ENCODE data around the gene CALHM2.

CALHM2 gene

GRCh38 chr10:103451831-103452505 is at the start of gene CALHM2:
TSS of gene CALHM2 (minus strand) at chr10:103452370. CDS start at chr10:103449941, 2,429 bp downstream.
- in situ Hi-C loops (cut with MboI; ENCODE audit: low sequenced_read_pairs): no loop called here

- in situ Hi-C loops (cut with MboI; ENCODE audit: low sequenced_read_pairs): no loop called here
Measured at GRCh38 chr10:103501186-103501585, 49.0 kb upstream of the CALHM2 start.

- in situ Hi-C loops (cut with MboI; ENCODE audit: low sequenced_read_pairs): no loop called here
Measured at GRCh38 chr10:103500481-103500880, 48.3 kb upstream of the CALHM2 start.

GRCh38 chr10:103499881-103500280 is 47.7 kb upstream of the CALHM2 start:
- in situ Hi-C loops (cut with MboI; ENCODE audit: low sequenced_read_pairs): no loop called here

- in situ Hi-C loops (cut with MboI; ENCODE audit: low sequenced_read_pairs): no loop called here
Measured at GRCh38 chr10:103498936-103499638, 46.9 kb upstream of the CALHM2 start.

GRCh38 chr10:103497161-103497915 is 45.2 kb upstream of the CALHM2 start:
- in situ Hi-C loops (cut with MboI; ENCODE audit: low sequenced_read_pairs): no loop called here

- in situ Hi-C loops (cut with MboI; ENCODE audit: low sequenced_read_pairs): no loop called here
Measured at GRCh38 chr10:103495321-103495720, 43.2 kb upstream of the CALHM2 start.

- in situ Hi-C loops (cut with MboI; ENCODE audit: low sequenced_read_pairs): no loop called here
Measured at GRCh38 chr10:103493916-103494877, 42.0 kb upstream of the CALHM2 start.

- in situ Hi-C loops (cut with MboI; ENCODE audit: low sequenced_read_pairs): no loop called here
Measured at GRCh38 chr10:103493362-103493915, 41.3 kb upstream of the CALHM2 start, which contains the start of gene NEURL1. TSS of gene NEURL1 (plus strand) at chr10:103493705. CDS start at chr10:103494388, 683 bp downstream.

- in situ Hi-C loops (cut with MboI; ENCODE audit: low sequenced_read_pairs): no loop called here
Measured at GRCh38 chr10:103492655-103493261, 40.6 kb upstream of the CALHM2 start.

- in situ Hi-C loops (cut with MboI; ENCODE audit: low sequenced_read_pairs): no loop called here
Measured at GRCh38 chr10:103491729-103492364, 39.7 kb upstream of the CALHM2 start.

- in situ Hi-C loops (cut with MboI; ENCODE audit: low sequenced_read_pairs): no loop called here
Measured at GRCh38 chr10:103490986-103491314, 38.8 kb upstream of the CALHM2 start.

- in situ Hi-C loops (cut with MboI; ENCODE audit: low sequenced_read_pairs): loop anchor here (10.0 kb wide), 1 partner anchor 63 kb away; no protein-coding TSS in a partner anchor
Measured at GRCh38 chr10:103487410-103487708, 35.2 kb upstream of the CALHM2 start.

GRCh38 chr10:103486635-103487409 is 34.7 kb upstream of the CALHM2 start:
- in situ Hi-C loops (cut with MboI; ENCODE audit: low sequenced_read_pairs): loop anchor here (10.0 kb wide), 1 partner anchor 62 kb away; no protein-coding TSS in a partner anchor

GRCh38 chr10:103481974-103482531 is 29.9 kb upstream of the CALHM2 start:
- in situ Hi-C loops (cut with MboI; ENCODE audit: low sequenced_read_pairs): loop anchor here (10.0 kb wide), 1 partner anchor 57 kb away; no protein-coding TSS in a partner anchor

GRCh38 chr10:103480521-103480920 is 28.4 kb upstream of the CALHM2 start:
- in situ Hi-C loops (cut with MboI; ENCODE audit: low sequenced_read_pairs): loop anchor here (10.0 kb wide), 1 partner anchor 56 kb away; no protein-coding TSS in a partner anchor

- in situ Hi-C loops (cut with MboI; ENCODE audit: low sequenced_read_pairs): no loop called here
Measured at GRCh38 chr10:103479135-103479534, 27.0 kb upstream of the CALHM2 start, which contains the start of gene CALHM3. TSS of gene CALHM3 (minus strand) at chr10:103479240. CDS start at chr10:103479032, 208 bp downstream.

- in situ Hi-C loops (cut with MboI; ENCODE audit: low sequenced_read_pairs): no loop called here
Measured at GRCh38 chr10:103478671-103479070, 26.5 kb upstream of the CALHM2 start.

All from HL-60/S4 treated with phorbol 12-myristate 13-acetate at 8.2 ng/mL for 4 days and 3 days (cell line).